Loucy (cell line): Measurements from ENCODE around the gene STPG3.

Experiments used
- H2AFZ ChIP-seq: fragments of 200-600 bp; sonication (generic); 2 replicates; pipeline ENCODE4 v1.6.0; 2016; ENCODE audit warnings: antibody characterized with exemption, mild to moderate bottlenecking, low read length, moderate library complexity
- H3F3A ChIP-seq: fragments of 200-600 bp; 2 replicates; pipeline ENCODE4 v1.6.0; 2016; ENCODE audit warnings: antibody characterized with exemption, low read depth, mild to moderate bottlenecking
- H3K27me3 ChIP-seq: fragments of 200-600 bp; sonication (generic); 2 replicates; pipeline ENCODE4 v1.6.1; 2014; ENCODE audit warnings: low read length, mild to moderate bottlenecking; ENCODE audit not compliant: insufficient read depth, poor library complexity, severe bottlenecking
- H3K36me3 ChIP-seq: fragments of 200-600 bp; sonication (generic); 2 replicates; pipeline ENCODE4 v1.6.1; 2016; ENCODE audit warnings: low read length; ENCODE audit not compliant: insufficient read depth
- H3K4me1 ChIP-seq: fragments of 200-600 bp; sonication (generic); 2 replicates; pipeline ENCODE4 v1.5.1; 2014; ENCODE audit warnings: low read length, mild to moderate bottlenecking; ENCODE audit not compliant: insufficient read depth, poor library complexity, severe bottlenecking
- H3K4me2 ChIP-seq: fragments of 200-600 bp; sonication (generic); 2 replicates; pipeline ENCODE4 v1.6.0; 2014; ENCODE audit warnings: antibody characterized with exemption, low read length, low read depth, mild to moderate bottlenecking; ENCODE audit not compliant: poor library complexity, severe bottlenecking
- H3K4me3 ChIP-seq: fragments of 200-600 bp; sonication (generic); 2 replicates; pipeline ENCODE4 v1.5.1; 2014; ENCODE audit warnings: low read length, mild to moderate bottlenecking, mixed read lengths; ENCODE audit not compliant: poor library complexity, severe bottlenecking
- H3K79me2 ChIP-seq: fragments of 200-600 bp; sonication (generic); 2 replicates; pipeline ENCODE4 v1.6.1; 2014; ENCODE audit warnings: low read length; ENCODE audit not compliant: insufficient read depth
- H3K9ac ChIP-seq: fragments of 200-600 bp; sonication (generic); 2 replicates; pipeline ENCODE4 v1.6.0; 2014; ENCODE audit warnings: mild to moderate bottlenecking, low read depth, low read length, moderate library complexity; ENCODE audit not compliant: poor library complexity, severe bottlenecking
- H3K9me2 ChIP-seq: fragments of 200-600 bp; sonication (generic); replicated peaks from 2 replicates; pipeline ENCODE4 v1.6.1; 2016; ENCODE audit warnings: low read depth, low read length, mixed read lengths
- H3K9me3 ChIP-seq: fragments of 200-600 bp; sonication (generic); 2 replicates; pipeline ENCODE4 v1.6.1; 2014; ENCODE audit warnings: mild to moderate bottlenecking, antibody characterized with exemption, low read length, low read depth; ENCODE audit not compliant: insufficient read depth
- H4K20me1 ChIP-seq: fragments of 200-600 bp; sonication (generic); 2 replicates; pipeline ENCODE4 v1.6.0; 2014; ENCODE audit warnings: antibody characterized with exemption, low read length, mild to moderate bottlenecking; ENCODE audit not compliant: insufficient read depth, poor library complexity, severe bottlenecking
- EZH2phosphoT487 ChIP-seq: fragments of 200-600 bp; IDR thresholded peaks from 2 replicates; pipeline ENCODE4 v1.6.1; 2018; ENCODE audit warnings: antibody characterized with exemption, mild to moderate bottlenecking, moderate library complexity, borderline replicate concordance
- TF ChIP-seq, protein P1 (sequence below): fragments of 200-600 bp; sonication (generic); conservative IDR thresholded peaks from 2 replicates; pipeline ENCODE4 v1.5.1; 2014; ENCODE audit warnings: mild to moderate bottlenecking, antibody characterized with exemption, low read length

The STPG3 gene

GRCh38 chr9:137251194-137251461 lies at the start of gene STPG3:
Gene STPG3 (plus strand): TSS chr9:137251286. CDS start chr9:137251287, 1 bp downstream.
- Histone ChIP-seq H3K4me2 (no peak within 1 kb of the TSS), H3K4me3 (no peak within 1 kb of the TSS), H3K9ac (no peak within 1 kb of the TSS), H2AFZ (no peak within 1 kb of the TSS), H3K9me3 (no peaks in the 10 kb centered on the region), H3K4me1 (peaks cover 21% of the 10 kb centered on the region), H3K27me3 (peaks cover 4% of the 10 kb centered on the region), H4K20me1 (peaks cover 7% of the 10 kb centered on the region), H3F3A (no peaks in the 10 kb centered on the region), H3K36me3 (no peaks in the 10 kb centered on the region), H3K9me2 (no peaks in the 10 kb centered on the region), H3K79me2 (peaks cover 19% of the 10 kb centered on the region)
- TF ChIP-seq EZH2phosphoT487, result no peak
- TF ChIP-seq, protein P1, sequence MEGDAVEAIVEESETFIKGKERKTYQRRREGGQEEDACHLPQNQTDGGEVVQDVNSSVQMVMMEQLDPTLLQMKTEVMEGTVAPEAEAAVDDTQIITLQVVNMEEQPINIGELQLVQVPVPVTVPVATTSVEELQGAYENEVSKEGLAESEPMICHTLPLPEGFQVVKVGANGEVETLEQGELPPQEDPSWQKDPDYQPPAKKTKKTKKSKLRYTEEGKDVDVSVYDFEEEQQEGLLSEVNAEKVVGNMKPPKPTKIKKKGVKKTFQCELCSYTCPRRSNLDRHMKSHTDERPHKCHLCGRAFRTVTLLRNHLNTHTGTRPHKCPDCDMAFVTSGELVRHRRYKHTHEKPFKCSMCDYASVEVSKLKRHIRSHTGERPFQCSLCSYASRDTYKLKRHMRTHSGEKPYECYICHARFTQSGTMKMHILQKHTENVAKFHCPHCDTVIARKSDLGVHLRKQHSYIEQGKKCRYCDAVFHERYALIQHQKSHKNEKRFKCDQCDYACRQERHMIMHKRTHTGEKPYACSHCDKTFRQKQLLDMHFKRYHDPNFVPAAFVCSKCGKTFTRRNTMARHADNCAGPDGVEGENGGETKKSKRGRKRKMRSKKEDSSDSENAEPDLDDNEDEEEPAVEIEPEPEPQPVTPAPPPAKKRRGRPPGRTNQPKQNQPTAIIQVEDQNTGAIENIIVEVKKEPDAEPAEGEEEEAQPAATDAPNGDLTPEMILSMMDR, result no peak

GRCh38 chr9:137202966-137203365 lies 48.1 kb upstream of the STPG3 start:
- Histone ChIP-seq H3K9me2 (no peaks in the 10 kb centered on the region), H3K4me2 (no peak overlapping the region), H3K9ac (no peak overlapping the region), H3K9me3 (no peaks in the 10 kb centered on the region), H3K27me3 (no peaks in the 10 kb centered on the region), H3K4me3 (no peak overlapping the region), H3K36me3 (no peaks in the 10 kb centered on the region), H3F3A (no peaks in the 10 kb centered on the region), H2AFZ (no peak overlapping the region), H3K79me2 (peaks cover 78% of the 10 kb centered on the region), H4K20me1 (peaks cover 36% of the 10 kb centered on the region), H3K4me1 (peaks cover 44% of the 10 kb centered on the region)
- TF ChIP-seq, protein P1, result no peak
- no peak for TF ChIP-seq EZH2phosphoT487

DNA sequence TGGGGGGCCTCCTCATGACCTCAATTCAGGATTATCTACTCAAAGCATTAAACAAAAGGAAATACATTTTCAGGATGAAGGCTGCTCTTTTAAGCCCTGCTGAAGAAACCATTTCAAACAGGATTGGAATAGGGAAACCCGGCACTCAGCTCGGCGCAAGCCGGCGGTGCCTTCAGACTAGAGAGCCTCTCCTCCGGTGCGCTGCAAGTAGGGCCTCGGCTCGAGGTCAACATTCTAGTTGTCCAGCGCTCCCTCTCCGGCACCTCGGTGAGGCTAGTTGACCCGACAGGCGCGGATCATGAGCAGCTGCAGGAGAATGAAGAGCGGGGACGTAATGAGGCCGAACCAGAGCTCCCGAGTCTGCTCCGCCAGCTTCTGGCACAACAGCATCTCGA lies 46.4 kb upstream of the STPG3 start:
- no peaks in the 10 kb centered on the region for H3F3A ChIP-seq
- H3K79me2 ChIP-seq, result peaks cover 61% of the 10 kb centered on the region
- H2AFZ ChIP-seq, result no peak overlapping the region
- H3K9ac ChIP-seq, result peak overlapping the region; percentile 98
- no peaks in the 10 kb centered on the region for H3K36me3 ChIP-seq
- no peaks in the 10 kb centered on the region for H3K9me3 ChIP-seq
- H3K9me2 ChIP-seq, result no peaks in the 10 kb centered on the region
- peak overlapping the region; percentile 92 for H3K4me2 ChIP-seq
- TF ChIP-seq, protein P1, result no peak
- TF ChIP-seq EZH2phosphoT487, result no peak
- no peaks in the 10 kb centered on the region for H3K27me3 ChIP-seq
- peaks cover 34% of the 10 kb centered on the region for H3K4me1 ChIP-seq
- H3K4me3 ChIP-seq, result peak overlapping the region; percentile 99
- peaks cover 24% of the 10 kb centered on the region for H4K20me1 ChIP-seq
